HG03521 (cell line): ENCODE measurements around the gene IGSF23.

Source experiments
- ATAC-seq: cut with Tn5 transposase; IDR thresholded peaks from one replicate; pipeline ENCODE4 v1.9.1; 2021; ENCODE audit warnings: mild to moderate bottlenecking, moderate library complexity; ENCODE audit not compliant: unreplicated experiment

The IGSF23 gene, protein sequence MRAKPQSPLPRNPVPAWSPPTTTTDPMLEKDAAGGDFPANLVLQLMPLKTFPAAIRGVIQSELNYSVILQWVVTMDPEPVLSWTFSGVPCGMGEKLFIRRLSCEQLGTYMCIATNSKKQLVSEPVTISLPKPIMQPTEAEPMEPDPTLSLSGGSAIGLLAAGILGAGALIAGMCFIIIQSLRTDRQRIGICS

DNA sequence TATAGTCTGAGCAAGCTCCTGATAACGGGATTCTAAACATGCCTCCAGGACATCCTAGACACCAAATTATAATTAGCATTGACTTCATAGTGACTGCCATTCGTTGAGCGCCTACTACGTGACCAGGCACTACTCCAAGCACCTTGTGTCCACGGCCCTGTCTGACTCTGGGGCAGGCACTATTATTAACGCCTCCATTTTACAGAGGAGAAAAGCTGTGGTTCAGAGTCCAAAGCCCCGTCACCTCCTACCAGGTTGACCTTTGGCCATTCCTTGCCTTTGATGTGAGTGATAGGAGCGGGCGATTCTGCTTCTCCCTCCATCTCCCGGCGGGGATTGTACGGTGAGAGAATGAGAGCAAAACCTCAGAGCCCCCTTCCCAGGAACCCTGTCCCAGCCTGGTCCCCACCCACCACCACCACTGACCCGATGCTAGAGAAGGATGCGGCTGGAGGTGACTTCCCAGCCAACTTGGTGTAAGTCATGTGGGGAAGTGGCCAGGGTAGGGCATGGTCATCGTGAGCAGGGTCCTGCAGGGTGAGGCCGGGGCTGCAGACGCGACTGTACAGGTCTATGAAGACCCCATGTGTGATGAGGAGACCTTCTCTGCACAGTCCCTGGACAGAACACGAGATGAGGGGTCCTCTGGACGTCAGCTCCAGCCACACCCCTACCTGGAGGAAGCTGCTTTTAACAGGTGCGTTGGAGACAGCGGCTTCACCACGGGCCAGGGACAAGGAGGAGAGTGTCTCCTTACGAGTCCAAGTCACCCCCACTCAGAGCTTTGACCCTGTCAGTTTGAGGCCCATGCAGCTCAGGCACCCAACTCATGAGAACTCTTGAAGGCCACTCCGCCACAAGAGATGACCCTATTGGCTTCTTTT is at the start of gene IGSF23:
Gene IGSF23 (plus strand): TSS at position 269 of the 884 bp plus-strand sequence. CDS start 83 bp downstream, at position 352.
- no peak for ATAC-seq

DNA sequence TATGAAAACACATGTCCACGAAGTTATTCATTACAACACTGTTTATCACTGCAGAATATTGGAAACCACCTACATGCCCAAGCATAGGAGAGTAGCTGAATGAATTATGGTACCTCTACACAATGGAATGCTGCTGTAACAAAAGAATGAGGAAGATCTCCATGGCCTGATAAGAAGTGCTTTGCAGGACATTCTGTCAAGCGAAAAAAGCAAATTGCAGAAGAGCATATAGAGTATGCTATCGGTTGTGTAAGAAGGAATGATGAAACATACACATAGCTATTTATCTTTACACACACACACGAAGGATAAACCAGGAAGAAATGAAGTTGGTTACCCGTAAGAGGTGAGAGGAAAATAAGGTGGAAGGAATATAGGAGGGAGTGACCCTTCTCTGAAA is 46.4 kb upstream of the IGSF23 start:
- ATAC-seq: no peak

DNA sequence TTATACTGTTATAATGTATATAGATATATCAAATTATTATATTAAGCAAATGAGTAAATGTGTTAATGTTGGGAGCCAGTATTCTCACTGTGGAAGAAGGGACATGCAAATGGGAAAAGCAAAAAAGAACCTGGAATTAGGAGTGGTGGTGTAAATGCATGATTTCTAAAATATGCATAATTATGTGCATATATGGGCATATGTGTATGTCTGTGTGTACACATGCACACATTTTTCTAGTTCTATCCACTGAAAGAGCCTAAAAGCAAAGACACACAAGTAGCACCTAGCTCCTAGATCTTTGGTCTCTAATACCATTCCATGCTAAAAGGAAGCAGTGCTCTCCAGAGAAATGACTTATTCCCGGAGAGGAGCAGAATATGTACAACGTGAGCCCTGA is 45.6 kb upstream of the IGSF23 start:
- no peak for ATAC-seq

DNA sequence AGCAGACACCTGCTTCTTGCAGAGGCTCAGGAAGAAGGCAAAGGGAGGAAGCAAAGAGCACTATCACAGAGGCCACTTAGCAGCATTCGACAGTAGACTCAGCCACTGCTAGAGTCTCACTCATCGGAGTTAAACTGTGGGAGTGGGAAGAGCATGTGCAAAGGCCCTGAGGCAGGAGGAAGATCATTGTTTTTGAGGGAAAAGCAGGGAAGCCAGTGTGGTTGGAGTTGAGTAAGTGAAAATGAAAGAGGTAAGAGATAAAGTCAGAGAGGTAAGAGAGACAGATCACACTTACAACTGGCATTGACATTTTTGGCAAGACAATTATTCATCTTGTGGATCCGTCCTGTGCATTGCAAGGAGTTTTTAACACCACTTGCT is 42.8 kb upstream of the IGSF23 start:
- ATAC-seq: no peak

DNA sequence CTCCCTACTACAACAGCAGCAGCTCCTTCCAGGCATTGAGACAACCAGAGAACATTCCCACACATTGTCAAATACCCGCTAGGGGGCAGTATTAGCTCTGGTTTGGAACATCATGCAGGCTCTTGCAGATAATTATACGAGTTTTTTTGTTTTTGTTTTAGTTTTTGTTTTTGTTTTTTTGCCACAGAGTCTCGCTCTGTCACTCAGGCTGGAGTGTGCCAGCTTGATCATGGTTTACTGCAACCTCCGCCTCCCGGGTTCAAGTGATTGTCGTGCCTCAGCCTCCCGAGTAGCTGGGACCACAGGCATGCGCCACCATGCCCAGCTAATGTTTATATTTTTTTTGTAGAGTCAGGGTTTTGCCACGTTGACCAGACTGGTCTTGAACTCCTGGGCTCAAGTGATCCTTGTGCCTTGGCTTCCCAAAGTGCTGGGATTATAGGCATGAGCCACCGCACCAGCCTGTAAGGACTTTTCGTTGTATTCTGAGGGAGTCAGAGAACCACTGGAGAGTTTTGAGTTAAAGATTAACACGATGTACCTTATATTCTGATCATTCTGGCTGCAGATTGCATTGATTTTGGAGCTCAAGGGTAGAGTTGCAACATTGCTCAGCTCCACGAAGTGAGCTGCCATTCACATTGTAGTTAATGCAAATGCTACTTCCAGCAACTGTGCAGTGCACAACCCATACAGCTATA is 42.2 kb upstream of the IGSF23 start:
- no peak for ATAC-seq

DNA sequence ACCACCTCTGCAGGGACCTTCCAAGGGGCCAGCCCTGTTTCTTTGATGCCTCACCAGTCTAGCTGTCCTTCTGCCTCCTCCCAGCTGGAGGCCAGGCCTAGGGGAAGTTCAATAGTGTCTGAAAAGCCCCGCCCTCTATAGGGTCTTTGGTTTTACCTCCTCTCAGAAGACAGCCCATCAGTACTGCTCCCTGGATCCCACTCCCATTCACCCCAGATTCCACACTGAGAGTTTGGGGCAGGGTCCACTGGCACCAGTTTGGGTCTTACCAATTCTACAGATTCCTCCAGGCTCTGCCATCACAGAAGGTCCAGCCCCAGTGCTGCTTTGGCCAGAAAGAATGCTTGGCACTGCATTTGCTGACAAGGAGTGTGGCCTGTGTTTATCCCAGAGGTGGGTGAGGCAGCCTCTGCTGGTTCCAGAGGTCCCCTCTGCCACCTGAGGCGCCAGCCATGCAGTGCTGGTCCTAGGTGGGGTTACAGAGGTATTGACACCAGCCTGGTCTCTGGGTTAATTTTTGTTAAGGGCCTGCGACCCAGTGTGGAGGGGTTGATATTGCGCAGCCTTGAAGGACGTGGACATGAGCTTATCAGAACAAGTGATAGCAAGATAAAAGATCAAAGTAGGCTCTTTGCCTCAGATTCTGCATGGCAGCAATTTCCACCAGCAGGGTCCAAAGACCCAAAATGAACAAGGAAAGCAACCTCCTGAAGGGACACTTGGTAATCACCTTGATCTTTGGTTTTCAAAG is 41.4 kb upstream of the IGSF23 start:
- no peak for ATAC-seq

DNA sequence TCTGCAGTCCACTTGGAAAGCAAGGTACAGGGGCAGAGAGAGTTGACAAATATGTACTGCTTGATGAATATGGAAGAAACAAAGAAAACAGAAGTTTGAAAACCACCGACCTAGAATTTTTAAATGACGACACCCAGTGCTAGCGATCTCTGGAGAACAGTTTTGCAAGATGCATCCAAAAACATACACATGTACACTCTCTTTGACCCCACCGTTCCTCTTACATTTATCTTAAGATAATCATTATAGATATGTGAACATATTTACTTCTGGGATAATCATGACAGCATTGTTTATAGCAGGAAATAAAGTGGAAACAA is 40.8 kb upstream of the IGSF23 start:
- no peak for ATAC-seq

DNA sequence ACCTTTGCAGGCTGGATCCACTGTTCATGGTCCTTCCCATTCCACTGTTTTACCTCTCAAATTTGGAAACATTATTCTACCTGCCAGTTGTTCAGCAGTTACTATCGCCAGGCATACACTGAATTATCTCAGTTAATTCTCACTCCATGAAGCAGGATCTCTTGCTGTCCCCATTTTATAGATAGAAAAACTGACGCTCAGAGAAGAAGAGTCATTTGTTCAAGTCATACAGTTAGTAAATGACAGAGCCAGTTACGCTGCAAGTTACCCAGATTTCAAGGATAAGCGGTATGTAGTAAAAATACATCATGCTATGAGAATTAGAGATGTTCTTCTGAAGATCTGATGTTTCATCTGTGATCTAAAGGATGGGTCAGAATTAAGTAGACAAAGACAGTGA is 40.2 kb upstream of the IGSF23 start:
- no peak for ATAC-seq

DNA sequence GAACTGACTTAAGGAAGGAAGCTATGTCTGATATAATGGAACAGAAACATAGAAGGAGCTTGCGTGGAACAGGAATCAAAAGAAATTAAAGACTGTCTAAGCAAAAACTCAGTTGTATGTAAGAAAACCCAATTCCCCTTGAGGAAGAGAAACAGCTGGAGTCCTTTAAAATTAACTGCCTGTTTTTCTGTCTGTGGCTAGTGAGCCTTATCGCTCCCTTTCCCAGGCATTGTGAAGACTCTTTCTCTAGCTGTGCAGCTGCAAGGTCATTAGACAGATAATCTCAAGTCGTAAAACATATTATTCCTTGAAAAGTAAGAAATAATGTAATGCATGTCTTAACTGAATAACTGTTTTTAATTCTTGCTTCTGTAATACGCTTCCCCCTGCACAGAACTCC is 39.7 kb upstream of the IGSF23 start:
- ATAC-seq: no peak

DNA sequence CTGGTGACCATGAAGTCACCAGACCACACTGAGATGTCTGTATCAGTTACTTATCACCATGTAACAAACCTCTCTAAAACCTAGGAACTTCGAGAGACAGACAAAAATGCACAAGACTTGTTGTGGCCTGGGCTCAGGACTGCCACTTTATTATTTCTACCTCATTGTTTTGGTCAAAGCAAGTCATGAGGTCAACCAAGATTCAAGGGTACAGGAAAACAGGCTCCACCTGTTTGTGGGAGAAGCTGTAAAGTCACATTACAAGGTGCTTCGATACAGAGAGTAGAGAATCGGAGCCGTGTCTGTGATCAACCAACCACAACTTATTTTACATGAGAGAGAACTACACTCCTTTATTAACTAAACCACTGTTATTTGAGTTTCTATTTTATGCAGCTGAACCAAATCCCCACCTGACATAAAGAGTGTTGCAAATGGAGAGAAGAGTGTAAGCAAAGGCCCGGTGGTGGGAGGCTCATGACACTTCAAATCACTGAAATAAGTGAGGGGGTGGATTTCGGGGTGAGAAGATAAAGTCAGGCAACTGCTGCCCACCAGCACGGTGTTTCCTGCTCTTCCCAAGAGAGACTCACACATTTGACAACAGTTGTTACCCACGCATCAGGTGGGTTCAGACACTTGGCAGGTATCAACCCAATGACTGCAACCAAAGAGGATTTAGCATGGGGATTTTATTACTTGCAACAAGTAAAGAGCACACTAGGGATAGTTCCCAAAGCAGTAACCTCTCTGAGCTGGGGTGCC is 39.0 kb upstream of the IGSF23 start:
- ATAC-seq: no peak

DNA sequence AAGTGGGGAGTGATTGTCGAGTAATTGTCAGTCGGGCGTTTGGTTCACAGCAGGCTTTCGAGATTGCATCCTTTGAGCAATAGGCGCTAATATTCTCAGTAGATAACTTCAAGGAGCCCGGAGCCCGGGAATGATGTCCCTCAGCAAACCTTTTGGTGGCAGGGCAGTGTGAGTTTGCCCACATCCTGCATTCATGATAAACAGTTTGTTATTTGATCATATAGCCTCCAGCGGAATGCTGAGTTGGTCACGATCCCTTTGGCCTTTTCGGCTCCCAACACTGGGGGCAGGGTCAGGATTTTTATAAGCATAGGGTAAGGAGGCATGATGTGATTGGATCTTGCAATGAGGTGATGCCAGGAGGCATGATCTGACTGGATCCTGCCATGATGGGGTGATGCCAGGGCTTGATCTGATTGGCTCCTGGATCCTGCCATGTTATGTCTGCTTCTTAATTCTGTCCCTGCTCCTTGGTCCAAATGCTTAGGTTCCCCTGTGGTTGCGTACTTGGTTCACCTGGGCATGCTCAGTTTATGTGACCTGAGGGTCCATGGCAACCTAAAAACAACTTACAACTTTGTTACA is 38.2 kb upstream of the IGSF23 start:
- no peak for ATAC-seq

DNA sequence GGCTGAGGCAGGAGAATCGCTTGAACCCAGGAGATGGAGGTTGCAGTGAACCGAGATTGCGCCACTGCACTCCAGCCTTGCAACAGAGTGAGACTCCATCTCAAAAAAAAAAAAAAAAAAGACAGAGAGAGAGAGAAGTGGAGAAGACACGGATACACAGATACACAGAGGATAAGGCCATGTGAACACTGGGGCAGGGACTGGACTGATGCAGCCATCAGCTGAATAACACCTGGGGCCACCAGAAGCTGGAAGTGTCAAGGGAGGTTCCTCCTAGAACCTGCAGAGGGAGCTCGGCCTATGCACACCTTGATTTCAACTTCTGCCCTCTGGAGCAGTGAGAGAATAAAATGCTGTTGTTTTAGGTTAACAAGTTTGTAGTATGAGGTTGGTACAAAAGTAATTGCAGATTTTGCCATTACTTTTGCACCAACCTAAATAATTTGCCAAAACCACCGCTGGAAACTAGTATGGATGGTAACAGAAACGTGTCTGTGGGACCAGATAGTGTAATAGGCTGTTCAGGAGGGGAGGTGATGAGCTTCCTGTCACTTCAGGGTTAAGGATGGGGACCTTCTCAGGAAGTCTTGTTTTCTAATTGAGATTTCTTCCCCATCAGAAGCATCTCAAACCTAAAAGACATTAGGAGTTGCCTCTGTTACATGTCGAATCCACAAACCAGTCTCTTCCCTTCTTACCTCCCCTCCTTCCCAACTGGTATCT is 36.4 kb upstream of the IGSF23 start:
- ATAC-seq: no peak

DNA sequence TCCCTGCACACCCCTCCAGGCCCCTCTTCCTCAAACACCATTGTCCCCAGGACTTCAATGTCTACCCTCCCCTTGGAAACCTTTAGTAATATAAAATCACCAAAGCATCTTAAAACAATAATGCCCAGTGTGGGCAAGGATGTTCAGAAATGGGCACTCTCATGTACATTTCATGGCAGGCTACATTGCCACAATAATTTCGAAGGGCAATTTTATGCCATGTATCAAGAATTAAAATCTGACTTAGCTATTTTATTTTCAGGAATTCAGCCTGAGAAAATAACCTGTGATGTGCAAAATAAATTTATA is 35.8 kb upstream of the IGSF23 start:
- ATAC-seq: no peak

DNA sequence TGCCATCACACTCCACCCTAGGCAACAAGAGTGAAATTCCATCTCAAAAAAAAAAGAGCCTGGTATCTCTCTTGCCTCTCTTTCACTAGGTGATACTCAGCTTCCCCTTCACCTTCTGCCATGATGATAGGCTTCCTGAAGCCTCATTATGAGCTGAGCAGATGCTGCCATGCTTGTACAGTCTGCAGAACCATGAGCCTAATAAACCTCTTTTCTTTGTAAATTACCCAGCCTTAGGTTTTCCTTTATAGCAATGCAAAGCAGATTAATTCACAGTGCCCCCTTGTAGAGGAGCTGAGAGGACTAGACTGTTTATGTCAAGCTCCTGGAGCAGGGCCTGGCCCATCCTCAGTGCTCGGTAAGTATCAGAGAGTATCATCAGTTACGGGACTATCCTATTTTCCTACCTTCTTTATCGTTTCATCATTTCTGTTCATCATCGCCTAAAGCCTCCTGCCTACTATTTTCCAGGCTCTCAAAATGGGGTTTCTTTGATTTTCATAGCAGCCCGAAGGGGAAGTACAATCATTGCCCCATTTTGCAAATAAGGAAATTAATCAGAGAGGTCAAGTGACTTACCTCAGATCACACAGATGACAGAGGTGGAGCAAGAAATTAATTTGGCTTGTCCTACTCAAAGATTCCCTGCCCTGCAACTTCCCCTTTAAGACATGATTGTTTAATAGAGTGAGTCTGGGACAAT is 33.5 kb upstream of the IGSF23 start:
- no peak for ATAC-seq

DNA sequence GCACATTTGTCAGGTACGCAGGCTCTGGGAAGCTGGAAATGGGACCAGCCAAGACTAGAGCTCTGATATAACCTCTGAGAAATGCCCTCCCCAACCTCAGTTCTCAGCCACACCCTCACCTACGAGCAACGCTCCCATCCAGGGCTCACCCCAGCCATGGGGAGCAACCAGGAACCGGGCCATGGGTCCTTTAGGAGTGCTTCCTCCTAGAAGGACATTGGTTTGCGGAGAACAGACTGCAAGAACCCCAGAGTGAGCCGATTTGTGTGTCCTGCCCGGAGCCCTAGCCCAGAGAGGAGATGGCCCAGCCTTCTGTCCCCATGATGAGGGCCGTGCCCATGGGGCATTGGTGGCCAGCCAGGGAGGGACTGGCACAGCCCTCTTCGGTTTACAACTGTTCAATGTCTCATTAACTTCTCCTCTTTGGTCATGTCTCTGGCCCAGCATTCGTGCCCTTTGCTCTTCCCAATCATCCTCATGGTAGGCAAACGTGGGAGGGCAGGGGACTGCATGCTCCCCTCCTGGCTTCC is 32.9 kb upstream of the IGSF23 start:
- ATAC-seq: no peak

DNA sequence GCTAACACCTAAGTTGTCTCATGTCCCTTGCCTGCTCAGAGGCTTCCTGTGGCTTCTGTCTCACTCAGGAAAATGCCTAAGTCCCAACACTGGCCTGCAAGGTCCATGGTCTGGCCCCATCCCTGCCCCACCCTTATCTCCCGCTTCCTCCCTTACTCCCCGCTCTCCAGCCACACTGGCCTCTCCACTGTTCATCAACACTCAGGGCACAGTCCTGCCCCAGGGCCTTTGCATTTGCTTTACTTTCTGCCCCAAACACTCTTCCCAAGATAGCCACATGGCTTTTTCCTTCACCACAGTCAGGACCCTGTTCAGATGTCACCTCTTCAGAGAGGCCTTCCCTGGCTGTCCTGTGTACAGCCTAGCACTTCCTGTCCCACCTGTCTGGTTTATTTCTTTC is 32.1 kb upstream of the IGSF23 start:
- ATAC-seq: no peak

DNA sequence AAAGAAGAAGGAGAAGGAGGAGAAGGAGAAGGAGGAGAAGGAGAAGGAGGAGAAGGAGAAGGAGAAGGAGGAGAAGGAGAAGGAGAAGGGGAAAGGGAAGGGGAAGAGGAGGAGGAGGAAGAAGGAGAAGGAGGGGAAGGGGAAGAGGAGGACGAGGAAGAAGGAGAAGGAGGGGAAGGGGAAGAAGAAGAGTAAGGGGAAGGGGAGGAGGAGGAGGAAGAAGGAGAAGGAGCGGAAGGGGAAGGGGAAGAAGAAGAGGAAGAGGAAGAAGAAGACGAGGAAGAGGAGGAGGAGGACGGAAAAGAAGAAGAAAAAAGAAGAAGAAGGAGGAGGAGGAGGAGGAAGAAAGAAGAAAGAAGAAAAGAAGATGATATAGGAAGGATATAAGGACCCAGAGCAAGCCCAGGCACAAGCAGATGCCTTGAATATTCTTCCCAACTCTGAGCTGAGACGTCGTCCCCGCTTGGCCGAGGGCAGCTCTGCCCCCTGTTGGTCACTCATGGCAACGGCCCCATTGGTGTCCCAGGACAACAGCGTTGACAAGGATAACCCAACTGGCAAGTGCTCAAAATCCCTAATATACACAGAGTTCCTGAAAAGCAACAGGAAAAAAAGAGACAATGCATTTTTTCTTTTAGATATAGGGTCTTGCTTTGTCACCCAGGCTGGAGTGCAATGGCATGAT is 30.6 kb upstream of the IGSF23 start:
- no peak for ATAC-seq

DNA sequence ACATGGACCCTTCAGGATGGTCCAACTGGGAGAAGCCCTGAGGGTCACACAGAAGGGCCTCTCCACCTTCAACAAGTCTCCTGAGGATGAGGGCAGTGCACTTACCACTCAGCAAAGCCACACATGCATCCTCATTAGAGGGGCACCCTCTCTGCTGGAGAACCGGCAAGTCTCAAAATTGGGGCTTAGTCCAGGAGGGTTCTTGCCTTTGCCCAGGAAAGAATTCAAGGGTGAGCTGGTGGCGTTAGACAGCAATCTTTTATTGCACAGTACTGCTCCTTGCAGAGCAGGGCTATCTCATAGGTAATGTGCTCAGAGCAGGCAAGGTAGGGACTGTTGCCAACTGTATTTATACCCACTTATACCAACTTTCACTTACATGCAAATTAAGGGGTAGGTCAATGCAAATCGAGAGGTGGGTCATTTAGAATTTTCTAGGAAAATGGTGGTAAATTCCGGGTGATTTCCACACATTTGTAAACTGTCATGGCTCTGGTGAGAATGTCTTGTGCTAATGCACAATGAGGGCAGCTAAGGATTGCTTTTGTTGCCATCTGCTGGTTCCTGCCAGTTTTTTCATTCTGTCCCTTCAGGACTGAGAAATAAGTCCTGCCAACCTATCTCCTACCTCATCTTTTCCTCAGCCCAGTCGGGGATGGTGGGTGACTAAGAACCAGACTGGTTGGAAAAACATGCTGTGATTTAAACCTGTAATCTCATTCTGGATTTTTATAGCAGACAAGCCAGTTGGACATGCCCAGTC is 27.8 kb upstream of the IGSF23 start:
- ATAC-seq: no peak
